GM23248 (cell line): Measurements from ENCODE around the gene PCSK9. TPM values are rescaled to one million over a fixed set of nuclear protein-coding genes. Genes with fewer than 3 reads are reported as not detected.

Source experiments
- DNase-seq: peaks from one replicate; pipeline ENCODE4 v3.0.0-alpha.2; 2015
- H2AFZ ChIP-seq: fragments of 200-600 bp; sonication (generic); 2 replicates; pipeline ENCODE4 v1.6.1; 2016; ENCODE audit warnings: antibody characterized with exemption
- H3F3A ChIP-seq: fragments of 200-600 bp; sonication (generic); 2 replicates; pipeline ENCODE4 v1.6.1; 2016; ENCODE audit warnings: mild to moderate bottlenecking, antibody characterized with exemption, mixed run types; ENCODE audit not compliant: insufficient read depth
- H3K27ac ChIP-seq: fragments of 200-600 bp; sonication (generic); 2 replicates; pipeline ENCODE4 v1.5.1; 2016; ENCODE audit warnings: mild to moderate bottlenecking
- H3K27me3 ChIP-seq: fragments of 200-600 bp; sonication (generic); replicated peaks from 2 replicates; pipeline ENCODE4 v1.6.1; 2016; ENCODE audit warnings: mild to moderate bottlenecking; ENCODE audit not compliant: insufficient read depth
- H3K36me3 ChIP-seq: fragments of 200-600 bp; sonication (generic); 2 replicates; pipeline ENCODE4 v1.6.1; 2016; ENCODE audit warnings: low read depth, mild to moderate bottlenecking
- H3K4me1 ChIP-seq: fragments of 200-600 bp; sonication (generic); 2 replicates; pipeline ENCODE4 v1.6.1; 2016; ENCODE audit warnings: mild to moderate bottlenecking; ENCODE audit not compliant: insufficient read depth
- H3K4me2 ChIP-seq: fragments of 200-600 bp; sonication (generic); one replicate; pipeline ENCODE4 v1.6.1; 2016; ENCODE audit warnings: mild to moderate bottlenecking; ENCODE audit not compliant: unreplicated experiment
- H3K4me3 ChIP-seq: fragments of 200-600 bp; sonication (generic); 2 replicates; pipeline ENCODE4 v1.5.1; 2016; ENCODE audit warnings: mild to moderate bottlenecking
- H3K79me2 ChIP-seq: fragments of 200-600 bp; sonication (generic); 2 replicates; pipeline ENCODE4 v1.6.1; 2016; ENCODE audit warnings: mild to moderate bottlenecking; ENCODE audit not compliant: insufficient read depth
- H3K9ac ChIP-seq: fragments of 200-600 bp; sonication (generic); 2 replicates; pipeline ENCODE4 v1.6.1; 2016; ENCODE audit warnings: mild to moderate bottlenecking
- H3K9me2 ChIP-seq: fragments of 200-600 bp; sonication (generic); 2 replicates; pipeline ENCODE4 v1.6.1; 2016; ENCODE audit warnings: mixed run types, mild to moderate bottlenecking, moderate library complexity; ENCODE audit not compliant: insufficient read depth
- H3K9me3 ChIP-seq: fragments of 200-600 bp; sonication (generic); one replicate; pipeline ENCODE4 v1.6.1; 2017; ENCODE audit warnings: low read depth
- H4K20me1 ChIP-seq: fragments of 200-600 bp; sonication (generic); 2 replicates; pipeline ENCODE4 v1.6.0; 2016; ENCODE audit not compliant: insufficient read depth
- EZH2 ChIP-seq: fragments of 200-600 bp; sonication (generic); IDR thresholded peaks from 2 replicates; pipeline ENCODE4 v1.6.1; 2018; ENCODE audit warnings: antibody characterized with exemption, mild to moderate bottlenecking; ENCODE audit not compliant: insufficient read depth, poor library complexity, severe bottlenecking
- EZH2phosphoT487 ChIP-seq: fragments of 200-600 bp; sonication (generic); IDR thresholded peaks from 2 replicates; pipeline ENCODE4 v1.6.1; 2018; ENCODE audit warnings: antibody characterized with exemption, moderate library complexity, mild to moderate bottlenecking, low read depth; ENCODE audit not compliant: insufficient read depth
- WGBS, 2 experiments: methylation state at CpG; one replicate each; pipeline ENCODE4 v1.1.6; 2015 to 2017; ENCODE audit warnings: low lambda C conversion rate in 2 of 2, low coverage in 1 of 2; ENCODE audit errors: missing lambda C conversion rate in 2 of 2; 5-methylcytosine and 5-hydroxymethylcytosine counted together
- in situ Hi-C: fragments of 300-500 bp; cut with MboI; formaldehyde crosslinking; loops from 2 replicates; pipeline ENCODE4 v1.15.0; 2020
- polyA plus RNA-seq: library from polyadenylated mRNA; unstranded; fragments of >200 nt; fragmentation: Nextera tagmentation; extraction: Ambion mirVana; gene quantifications from 2 replicates; pipeline ENCODE4 v1.2.1, GENCODE V29; 2016
- total RNA-seq: library from RNA; depleted of rRNA; stranded (reverse); fragments of >200 nt; shearing (Covaris generic); gene quantifications from 2 replicates; pipeline ENCODE4 v1.2.3, GENCODE V29; 2014

PCSK9 gene
- total and polyA plus RNA-seq, 2 experiments from 2014 or later, result 0.11 to 0.16 TPM

DNA sequence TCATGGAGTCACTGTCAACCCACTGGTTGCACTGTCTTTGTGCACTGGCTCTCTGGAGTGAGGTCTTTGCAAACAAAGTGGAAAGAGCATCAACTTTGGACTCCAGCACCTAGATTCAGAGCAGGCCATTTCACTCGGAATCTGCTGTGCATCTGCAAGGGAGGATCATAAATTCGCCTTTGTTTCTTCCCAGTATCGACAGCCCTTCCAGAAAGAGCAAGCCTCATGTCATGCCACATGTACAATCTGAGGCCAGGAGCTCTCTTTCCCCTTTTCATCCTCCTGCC, 853 bp upstream of the PCSK9 start:
- Histone ChIP-seq H3K9me3 (no peaks in the 10 kb centered on the region), H3K9me2 (no peaks in the 10 kb centered on the region), H3K4me1 (no peaks in the 10 kb centered on the region), H4K20me1 (no peaks in the 10 kb centered on the region), H3K9ac (no peak overlapping the region), H3F3A (no peaks in the 10 kb centered on the region), H3K4me2 (no peak overlapping the region), H3K27ac (no peak overlapping the region), H3K4me3 (no peak overlapping the region), H3K79me2 (no peaks in the 10 kb centered on the region), H3K27me3 (peaks cover 75% of the 10 kb centered on the region), H3K36me3 (no peaks in the 10 kb centered on the region), H2AFZ (no peak overlapping the region)
- in situ Hi-C loops, result no loop called here
- WGBS, 2 experiments, result 61 to 75% methylated on average over 3 of the region's 3 CpGs
- DNase-seq, result no peak
- TF ChIP-seq EZH2, result no peak
- TF ChIP-seq EZH2phosphoT487, result no peak

DNA sequence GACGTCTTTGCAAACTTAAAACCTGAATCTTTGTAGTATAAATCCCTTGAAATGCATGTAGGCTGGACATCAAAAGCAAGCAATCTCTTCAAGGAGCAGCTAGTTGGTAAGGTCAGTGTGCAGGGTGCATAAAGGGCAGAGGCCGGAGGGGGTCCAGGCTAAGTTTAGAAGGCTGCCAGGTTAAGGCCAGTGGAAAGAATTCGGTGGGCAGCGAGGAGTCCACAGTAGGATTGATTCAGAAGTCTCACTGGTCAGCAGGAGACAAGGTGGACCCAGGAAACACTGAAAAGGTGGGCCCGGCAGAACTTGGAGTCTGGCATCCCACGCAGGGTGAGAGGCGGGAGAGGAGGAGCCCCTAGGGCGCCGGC, 390 bp upstream of the PCSK9 start:
- in situ Hi-C loops, result no loop called here
- no peak for DNase-seq
- Histone ChIP-seq H3K27me3 (peaks cover 79% of the 10 kb centered on the region), H3K9me3 (no peaks in the 10 kb centered on the region), H2AFZ (peak overlapping the region; percentile 16; the same call in 1 of the 2 replicates), H3K79me2 (no peaks in the 10 kb centered on the region), H3K9me2 (no peaks in the 10 kb centered on the region), H3K9ac (no peak overlapping the region), H3K4me2 (no peak overlapping the region), H3K36me3 (no peaks in the 10 kb centered on the region), H3K27ac (no peak overlapping the region), H4K20me1 (no peaks in the 10 kb centered on the region), H3F3A (no peaks in the 10 kb centered on the region), H3K4me3 (no peak overlapping the region), H3K4me1 (no peaks in the 10 kb centered on the region)
- WGBS, 2 experiments, result 54 to 62% methylated on average over 9 of the region's 9 CpGs
- TF ChIP-seq EZH2phosphoT487, result no peak
- no peak for TF ChIP-seq EZH2

DNA sequence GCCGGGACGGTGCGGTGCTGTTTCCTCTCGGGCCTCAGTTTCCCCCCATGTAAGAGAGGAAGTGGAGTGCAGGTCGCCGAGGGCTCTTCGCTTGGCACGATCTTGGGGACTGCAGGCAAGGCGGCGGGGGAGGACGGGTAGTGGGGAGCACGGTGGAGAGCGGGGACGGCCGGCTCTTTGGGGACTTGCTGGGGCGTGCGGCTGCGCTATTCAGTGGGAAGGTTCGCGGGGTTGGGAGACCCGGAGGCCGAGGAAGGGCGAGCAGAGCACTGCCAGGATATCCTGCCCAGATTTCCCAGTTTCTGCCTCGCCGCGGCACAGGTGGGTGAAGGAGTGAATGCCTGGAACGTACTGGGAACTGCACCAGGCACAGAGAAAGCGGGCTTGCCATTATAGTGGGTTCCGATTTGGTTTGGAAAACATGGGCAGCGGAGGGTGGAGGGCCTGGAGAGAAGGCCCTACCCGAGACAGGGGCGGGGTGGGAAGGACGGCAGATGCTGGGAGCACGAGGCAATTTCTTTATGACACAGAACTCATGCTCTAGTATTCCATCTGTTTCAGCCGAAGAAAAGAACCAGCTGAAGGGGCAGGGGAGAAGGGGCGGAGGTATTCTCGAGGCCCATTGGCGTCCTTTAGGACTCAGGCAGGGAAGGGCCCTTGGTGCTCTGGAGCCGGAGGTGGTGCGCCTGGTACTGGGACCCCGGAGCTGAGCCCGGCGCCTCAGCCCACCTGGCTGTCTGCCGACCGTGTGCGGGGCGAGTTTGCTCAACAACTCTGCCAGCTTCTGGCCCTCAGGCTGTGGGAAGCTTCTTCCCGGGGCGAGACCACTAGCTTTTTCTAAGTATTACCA, 960 bp downstream of the PCSK9 start:
- no peaks in the 10 kb centered on the region for H3K79me2 ChIP-seq
- no peaks in the 10 kb centered on the region for H3K9me3 ChIP-seq
- WGBS, 2 experiments, result 6 to 11% methylated on average over 34 to 49 of the region's 49 CpGs
- no peaks in the 10 kb centered on the region for H3K9me2 ChIP-seq
- H3K4me1 ChIP-seq, result no peaks in the 10 kb centered on the region
- H2AFZ ChIP-seq, result no peak overlapping the region
- TF ChIP-seq EZH2 (no peak), EZH2phosphoT487 (no peak)
- no peaks in the 10 kb centered on the region for H3K36me3 ChIP-seq
- H3K27me3 ChIP-seq, result peaks cover 68% of the 10 kb centered on the region
- no peaks in the 10 kb centered on the region for H3F3A ChIP-seq
- no peak overlapping the region for H3K27ac ChIP-seq
- H3K4me3 ChIP-seq, result peak overlapping the region; percentile 31; the same call in 1 of the 2 replicates
- in situ Hi-C loops, result no loop called here
- DNase-seq, result no peak
- no peak overlapping the region for H3K9ac ChIP-seq
- H4K20me1 ChIP-seq, result no peaks in the 10 kb centered on the region
- peak overlapping the region; percentile 68 for H3K4me2 ChIP-seq

DNA sequence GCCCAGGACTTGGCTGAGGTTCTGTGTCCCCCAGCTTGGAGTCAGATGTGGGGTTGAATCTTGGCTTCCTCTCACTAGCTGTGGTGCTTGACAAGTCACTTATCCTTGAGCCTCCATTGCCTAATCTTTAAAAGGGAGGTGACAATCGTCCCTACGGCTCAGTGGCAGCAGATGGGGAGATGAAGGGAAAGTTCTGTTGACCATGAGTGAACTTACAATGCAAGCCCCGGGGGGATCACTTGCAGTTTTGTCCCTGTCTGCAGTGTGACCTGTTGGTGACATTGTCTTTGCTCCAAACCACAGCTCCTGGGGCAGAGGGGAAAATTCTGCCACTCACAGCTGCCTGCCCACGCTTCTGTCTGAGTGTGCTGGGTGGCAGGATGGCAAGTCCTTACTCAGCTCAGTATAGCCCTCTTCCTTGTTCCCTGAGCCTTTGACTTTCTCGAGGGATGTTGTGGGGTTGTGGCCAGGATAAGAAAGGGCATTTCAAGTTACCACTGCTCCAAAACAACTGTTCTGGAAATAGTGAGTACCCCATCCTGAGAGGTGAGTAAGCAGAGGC, 1.7 kb downstream of the PCSK9 start:
- Histone ChIP-seq H2AFZ (no peak overlapping the region), H3K79me2 (no peaks in the 10 kb centered on the region), H3K27me3 (peaks cover 61% of the 10 kb centered on the region), H3K4me2 (no peak overlapping the region), H3K4me1 (no peaks in the 10 kb centered on the region), H3K9me2 (no peaks in the 10 kb centered on the region), H3K36me3 (no peaks in the 10 kb centered on the region), H3K9me3 (no peaks in the 10 kb centered on the region), H3F3A (no peaks in the 10 kb centered on the region), H4K20me1 (no peaks in the 10 kb centered on the region), H3K9ac (no peak overlapping the region), H3K27ac (no peak overlapping the region), H3K4me3 (no peak overlapping the region)
- TF ChIP-seq EZH2, result no peak
- TF ChIP-seq EZH2phosphoT487, result no peak
- DNase-seq, result no peak
- 58 to 62% methylated on average over 5 of the region's 5 CpGs for WGBS, 2 experiments
- in situ Hi-C loops, result no loop called here

DNA sequence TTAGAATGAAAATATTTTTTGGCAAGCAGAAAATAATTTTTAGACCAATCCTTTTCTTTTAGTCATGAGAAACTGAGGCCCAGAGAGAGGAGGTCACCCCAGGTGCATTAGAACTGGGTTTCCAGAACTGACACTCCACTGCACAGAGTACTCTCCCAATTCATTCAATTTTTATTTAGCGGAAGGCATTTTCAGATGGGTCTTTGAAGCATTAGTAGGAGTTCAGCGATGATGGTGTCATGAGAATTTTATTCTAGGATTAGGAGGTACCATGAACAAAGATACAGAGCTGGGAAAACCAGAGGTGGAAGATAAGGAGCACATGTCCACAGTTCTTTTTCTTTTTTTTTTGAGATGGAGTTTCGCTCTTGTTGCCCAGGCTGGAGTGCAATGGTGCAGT, 2.3 kb downstream of the PCSK9 start:
- in situ Hi-C loops, result no loop called here
- H3K9ac ChIP-seq, result no peak overlapping the region
- H4K20me1 ChIP-seq, result no peaks in the 10 kb centered on the region
- H2AFZ ChIP-seq, result no peak overlapping the region
- no peak overlapping the region for H3K27ac ChIP-seq
- no peak overlapping the region for H3K4me3 ChIP-seq
- H3K9me3 ChIP-seq, result no peaks in the 10 kb centered on the region
- H3K27me3 ChIP-seq, result peaks cover 61% of the 10 kb centered on the region
- H3F3A ChIP-seq, result no peaks in the 10 kb centered on the region
- no peak for DNase-seq
- H3K4me1 ChIP-seq, result no peaks in the 10 kb centered on the region
- H3K79me2 ChIP-seq, result no peaks in the 10 kb centered on the region
- 50 to 54% methylated on average over 3 of the region's 3 CpGs for WGBS, 2 experiments
- no peak overlapping the region for H3K4me2 ChIP-seq
- no peaks in the 10 kb centered on the region for H3K36me3 ChIP-seq
- H3K9me2 ChIP-seq, result no peaks in the 10 kb centered on the region
- no peak for TF ChIP-seq EZH2
- TF ChIP-seq EZH2phosphoT487, result no peak
